Inflammatory macrophage treated with lipopolysaccharide for 4 hours (primary cell): Measurements from ENCODE around the gene TTC34.
"Not testable (repeated sequence)": the region's sequence is repeated elsewhere in the genome, so short reads cannot be mapped to it uniquely, and the experiment has no call there.

Source experiments
- DNase-seq: peaks from one replicate; pipeline ENCODE4 v3.0.0-alpha.2; 2020

Gene TTC34

DNA sequence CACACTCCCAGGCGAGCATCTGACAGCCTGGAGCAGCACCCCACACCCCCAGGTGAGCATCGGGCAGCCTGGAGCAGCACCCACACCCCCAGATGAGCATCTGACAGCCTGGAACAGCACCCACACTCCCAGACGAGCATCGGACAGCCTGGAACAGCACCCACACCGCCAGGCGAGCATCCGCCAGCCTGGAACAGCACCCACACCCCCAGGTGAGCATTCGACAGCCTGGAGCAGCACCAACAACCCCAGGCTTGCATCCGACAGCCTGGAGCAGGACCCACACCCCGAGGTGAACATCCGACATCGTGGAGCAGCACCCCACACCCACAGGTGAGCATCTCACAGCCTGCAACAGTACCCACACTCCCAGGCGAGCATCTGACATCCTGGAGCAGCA is 42.1 kb downstream of the TTC34 start:
- not testable (repeated sequence) for DNase-seq

DNA sequence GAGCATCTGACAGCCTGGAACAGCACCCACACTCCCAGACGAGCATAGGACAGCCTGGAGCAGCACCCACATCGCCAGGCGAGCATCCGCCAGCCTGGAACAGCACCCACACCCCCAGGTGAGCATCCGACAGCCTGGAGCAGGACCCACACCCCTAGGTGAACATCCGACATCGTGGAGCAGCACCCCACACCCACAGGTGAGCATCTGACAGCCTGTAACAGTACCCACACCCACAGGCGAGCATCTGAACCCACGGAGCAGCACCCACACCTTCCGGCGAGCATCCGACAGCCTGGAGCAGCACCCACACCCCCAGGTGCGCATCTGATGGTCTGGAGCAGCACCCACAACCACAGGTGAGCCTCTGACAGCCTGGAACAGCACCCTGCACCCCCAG is 44.0 kb downstream of the TTC34 start:
- DNase-seq, result not testable (repeated sequence)

DNA sequence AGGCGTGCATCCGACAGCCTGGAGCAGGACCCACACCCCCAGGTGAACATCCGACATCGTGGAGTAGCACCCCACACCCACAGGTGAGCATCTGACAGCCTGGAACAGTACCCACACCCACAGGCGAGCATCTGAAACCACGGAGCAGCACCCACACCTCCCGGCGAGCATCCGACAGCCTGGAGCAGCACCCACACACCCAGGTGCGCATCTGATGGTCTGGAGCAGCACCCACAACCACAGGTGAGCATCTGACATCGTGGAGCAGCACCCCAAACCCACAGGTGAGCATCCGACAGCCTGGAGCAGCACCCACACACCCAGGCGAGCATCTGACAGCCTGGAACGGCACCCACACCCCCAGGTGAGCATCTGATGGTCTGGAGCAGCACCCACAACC is 46.1 kb downstream of the TTC34 start:
- not testable (repeated sequence) for DNase-seq

DNA sequence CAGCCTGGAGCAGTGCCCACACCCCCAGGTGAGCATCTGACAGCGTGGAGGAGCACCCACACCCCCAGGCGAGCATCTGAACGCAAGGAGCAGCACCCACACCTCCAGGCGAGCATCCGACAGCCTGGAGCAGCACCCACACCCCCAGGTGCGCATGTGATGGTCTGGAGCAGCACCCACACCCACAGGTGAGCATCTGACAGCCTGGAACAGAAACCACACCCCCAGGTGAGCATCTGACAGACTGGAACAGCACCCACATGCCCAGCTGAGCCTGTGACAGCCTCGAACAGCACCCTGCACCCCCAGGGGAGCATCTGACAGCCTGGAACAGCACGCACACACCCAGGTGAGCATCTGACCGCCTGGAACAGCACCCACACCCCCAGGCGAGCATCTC is 46.9 kb downstream of the TTC34 start:
- not testable (repeated sequence) for DNase-seq

DNA sequence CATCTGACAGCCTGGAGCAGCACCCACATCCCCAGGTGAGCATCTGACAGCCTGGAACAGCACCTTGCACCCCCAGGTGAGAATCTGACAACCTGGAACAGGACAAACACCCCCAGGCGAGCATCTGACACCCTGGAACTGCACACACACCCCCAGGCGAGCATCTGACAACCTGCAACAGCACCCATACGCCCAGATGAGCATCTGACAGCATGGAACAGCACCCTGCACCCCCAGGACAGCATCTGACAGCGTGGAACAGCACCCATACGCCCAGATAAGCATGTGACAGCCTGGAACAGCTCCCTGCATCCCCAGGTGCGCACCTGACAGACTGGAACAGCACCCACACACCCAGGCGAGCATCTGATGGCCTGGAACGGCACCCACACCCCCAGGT is 49.0 kb downstream of the TTC34 start:
- not testable (repeated sequence) for DNase-seq

DNA sequence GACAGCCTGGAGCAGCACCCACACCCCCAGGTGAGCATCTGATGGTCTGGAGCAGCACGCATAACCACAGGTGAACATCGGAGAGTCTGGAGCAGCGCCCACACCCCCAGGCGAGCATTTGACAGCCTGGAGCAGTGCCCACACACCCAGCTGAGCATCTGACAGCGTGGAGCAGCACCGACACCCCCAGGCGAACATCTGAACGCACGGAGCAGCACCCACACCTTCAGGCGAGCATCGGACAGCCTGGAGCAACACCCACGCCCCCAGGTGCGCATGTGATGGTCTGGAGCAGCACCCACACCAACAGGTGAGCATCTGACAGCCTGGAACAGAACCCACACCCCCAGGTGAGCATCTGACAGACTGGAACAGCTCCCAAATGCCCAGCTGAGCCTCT is 49.6 kb downstream of the TTC34 start:
- DNase-seq, result not testable (repeated sequence)

DNA sequence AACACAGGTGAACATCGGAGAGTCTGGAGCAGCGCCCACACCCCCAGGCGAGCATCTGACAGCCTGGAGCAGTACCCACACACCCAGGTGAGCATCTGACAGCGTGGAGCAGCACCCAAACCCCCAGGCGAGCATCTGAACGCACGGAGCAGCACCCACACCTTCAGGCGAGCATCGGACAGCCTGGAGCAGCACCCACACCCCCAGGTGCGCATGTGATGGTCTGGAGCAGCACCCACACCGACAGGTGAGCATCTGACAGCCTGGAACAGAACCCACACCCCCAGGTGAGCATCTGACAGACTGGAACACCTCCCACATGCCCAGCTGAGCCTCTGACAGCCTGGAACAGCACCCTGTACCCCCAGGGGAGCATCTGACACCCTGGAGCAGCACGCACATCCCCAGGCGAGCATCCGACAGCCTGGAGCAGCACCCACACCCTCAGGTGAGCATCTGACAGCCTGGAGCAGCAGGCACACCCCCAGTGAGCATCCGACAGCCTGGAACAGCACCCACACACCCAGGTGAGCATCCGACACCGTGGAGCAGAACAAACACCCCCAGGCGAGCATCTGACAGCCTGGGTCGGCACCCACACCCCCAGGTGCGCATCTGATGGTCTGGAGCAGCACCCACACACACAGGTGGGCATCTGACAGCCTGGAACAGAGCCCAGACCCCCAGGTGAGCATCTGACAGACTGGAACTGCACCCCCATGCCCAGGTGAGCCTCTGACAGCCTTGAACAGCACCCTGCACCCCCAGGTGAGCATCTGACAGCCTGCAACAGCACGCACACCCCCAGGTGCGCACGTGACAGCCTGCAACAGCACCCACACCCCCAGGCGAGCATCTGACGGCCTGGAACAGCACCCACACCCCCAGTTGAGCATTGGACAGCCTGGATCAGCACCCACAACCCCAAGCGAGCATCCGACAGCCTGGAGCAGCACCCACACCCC is 50.4 kb downstream of the TTC34 start:
- DNase-seq, result not testable (repeated sequence)

DNA sequence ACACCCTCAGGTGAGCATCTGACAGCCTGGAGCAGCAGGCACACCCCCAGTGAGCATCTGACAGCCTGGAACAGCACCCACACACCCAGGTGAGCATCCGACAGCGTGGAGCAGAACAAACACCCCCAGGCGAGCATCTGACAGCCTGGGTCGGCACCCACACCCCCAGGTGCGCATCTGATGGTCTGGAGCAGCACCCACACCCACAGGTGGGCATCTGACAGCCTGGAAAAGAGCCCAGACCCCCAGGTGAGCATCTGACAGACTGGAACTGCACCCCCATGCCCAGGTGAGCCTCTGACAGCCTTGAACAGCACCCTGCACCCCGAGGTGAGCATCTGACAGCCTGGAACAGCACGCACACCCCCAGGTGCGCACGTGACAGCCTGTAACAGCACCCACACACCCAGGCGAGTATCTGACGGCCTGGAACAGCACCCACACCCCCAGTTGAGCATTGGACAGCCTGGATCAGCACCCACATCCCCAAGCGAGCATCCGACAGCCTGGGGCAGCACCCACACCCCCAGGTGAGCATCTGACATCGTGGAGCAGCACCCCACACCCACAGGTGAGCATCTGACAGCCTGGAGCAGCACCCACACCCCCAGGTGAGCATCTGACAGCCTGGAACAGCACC is 51.3 kb downstream of the TTC34 start:
- not testable (repeated sequence) for DNase-seq

DNA sequence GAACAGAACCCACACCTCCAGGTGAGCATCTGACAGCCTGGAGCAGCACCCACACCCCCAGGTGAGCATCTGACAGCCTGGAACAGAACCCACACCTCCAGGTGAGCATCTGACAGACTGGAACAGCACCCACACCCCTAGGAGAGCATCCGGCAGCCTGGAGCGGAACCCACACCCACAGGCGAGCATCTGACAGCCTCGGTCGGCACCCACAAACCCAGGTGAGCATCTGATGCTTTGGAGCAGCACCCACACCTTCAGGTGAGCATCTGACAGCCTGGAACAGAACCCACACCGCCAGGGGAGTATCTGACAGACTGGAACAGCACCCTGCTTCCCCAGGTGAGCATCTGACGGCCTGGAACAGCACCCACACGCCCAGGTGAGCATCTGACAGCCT is 52.9 kb downstream of the TTC34 start:
- not testable (repeated sequence) for DNase-seq

DNA sequence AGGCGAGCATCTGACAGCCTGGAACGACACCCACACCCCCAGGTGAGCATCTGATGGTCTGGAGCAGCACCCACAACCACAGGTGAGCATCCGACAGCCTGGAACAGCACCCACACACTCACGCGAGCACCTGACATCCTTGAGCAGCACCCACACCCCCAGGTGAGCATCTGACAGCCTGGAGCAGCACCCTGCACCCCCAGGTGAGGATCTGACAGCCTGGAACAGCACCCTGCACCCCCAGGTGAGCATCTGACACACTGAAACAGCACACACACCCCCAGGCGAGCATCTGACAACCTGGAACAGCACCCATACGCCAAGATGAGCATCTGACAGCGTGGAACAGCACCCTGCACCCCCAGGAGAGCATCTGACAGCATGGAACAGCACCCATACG is 106.7 kb downstream of the TTC34 start:
- DNase-seq, result not testable (repeated sequence)

DNA sequence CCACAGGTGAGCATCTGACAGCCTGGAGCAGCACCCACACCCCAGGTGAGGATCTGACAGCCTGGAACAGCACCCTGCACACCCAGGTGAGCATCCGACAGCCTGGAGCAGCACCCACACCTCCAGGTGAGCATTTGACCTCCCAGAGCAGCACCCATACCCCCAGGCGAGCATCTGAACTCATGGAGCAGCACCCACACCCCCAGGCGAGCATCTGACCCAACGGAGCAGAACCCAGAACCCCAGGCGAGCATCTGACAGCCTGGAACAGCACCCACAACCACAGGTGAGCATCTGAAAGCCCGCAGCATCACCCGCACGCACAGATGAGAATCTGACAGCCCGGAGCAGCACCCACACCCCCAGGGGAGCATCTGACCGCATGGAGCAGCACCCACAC is 111.3 kb downstream of the TTC34 start:
- DNase-seq, result not testable (repeated sequence)

DNA sequence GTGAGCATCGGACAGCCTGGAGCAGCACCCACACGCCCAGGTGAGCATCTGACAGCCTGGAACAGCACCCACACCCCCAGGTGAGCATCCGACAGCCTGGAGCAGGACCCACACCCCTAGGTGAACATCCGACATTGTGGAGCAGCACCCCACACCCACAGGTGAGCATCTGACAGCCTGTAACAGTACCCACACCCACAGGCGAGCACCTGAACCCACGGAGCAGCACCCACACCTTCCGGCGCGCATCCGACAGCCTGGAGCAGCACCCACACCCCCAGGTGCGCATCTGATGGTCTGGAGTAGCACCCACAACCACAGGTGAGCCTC is 113.2 kb downstream of the TTC34 start:
- not testable (repeated sequence) for DNase-seq

DNA sequence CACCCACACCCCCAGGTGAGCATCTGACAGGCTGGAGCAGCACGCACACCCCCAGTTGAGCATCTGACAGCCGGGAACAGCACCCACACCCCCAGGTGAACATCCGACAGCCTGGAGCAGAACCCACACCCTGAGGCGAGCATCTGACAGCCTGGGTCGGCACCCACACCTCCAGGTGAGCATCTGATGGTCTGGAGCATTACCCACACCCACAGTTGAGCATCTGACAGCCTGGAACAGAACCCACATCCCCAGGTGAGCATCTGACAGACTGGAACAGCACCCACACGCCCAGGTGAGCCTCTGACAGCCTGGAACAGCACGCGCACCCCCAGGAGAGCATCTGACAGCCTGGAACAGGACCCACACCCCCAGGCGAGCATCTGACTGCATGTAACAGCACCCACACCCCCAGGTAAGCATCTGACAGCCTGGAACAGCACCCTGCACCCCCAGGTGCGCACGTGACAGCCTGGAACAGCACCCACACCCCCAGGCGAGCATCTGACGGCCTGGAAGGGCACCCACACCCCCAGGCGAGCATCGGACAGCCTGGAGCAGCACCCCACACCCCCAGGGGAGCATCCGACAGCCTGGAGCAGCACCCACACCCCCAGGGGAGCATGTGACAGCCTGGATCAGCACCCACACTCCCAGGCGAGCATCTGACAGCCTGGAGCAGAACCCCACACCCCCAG is 113.7 kb downstream of the TTC34 start:
- not testable (repeated sequence) for DNase-seq

DNA sequence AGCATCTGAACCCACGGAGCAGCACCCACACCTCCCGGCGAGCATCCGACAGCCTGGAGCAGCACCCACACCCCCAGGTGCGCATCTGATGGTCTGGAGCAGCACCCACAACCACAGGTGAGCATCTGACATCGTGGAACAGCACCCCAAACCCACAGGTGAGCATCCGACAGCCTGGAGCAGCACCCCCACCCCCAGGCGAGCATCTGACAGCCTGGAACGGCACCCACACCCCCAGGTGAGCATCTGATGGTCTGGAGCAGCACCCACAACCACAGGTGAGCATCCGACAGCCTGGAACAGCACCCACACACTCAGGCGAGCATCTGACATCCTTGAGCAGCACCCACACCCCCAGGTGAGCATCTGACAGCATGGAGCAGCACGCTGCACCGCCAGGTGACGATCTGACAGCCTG is 114.3 kb downstream of the TTC34 start:
- not testable (repeated sequence) for DNase-seq

DNA sequence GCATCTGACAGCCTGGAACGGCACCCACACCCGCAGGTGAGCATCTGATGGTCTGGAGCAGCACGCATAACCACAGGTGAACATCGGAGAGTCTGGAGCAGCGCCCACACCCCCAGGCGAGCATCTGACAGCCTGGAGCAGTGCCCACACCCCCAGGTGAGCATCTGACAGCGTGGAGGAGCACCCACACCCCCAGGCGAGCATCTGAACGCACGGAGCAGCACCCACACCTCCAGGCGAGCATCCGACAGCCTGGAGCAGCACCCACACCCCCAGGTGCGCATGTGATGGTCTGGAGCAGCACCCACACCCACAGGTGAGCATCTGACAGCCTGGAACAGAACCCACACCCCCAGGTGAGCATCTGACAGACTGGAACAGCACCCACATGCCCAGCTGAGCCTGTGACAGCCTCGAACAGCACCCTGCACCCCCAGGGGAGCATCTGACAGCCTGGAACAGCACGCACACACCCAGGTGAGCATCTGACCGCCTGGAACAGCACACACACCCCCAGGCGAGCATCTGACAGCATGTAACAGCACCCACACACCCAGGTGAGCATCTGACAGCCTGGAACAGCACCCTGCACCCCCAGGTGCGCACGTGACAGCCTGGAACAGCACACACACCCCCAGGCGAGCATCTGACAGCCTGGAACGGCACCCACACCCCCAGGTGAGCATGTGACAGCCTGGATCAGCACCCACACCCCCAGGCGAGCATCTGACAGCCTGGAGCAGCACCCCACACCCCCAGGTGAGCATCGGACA is 115.2 kb downstream of the TTC34 start:
- DNase-seq, result not testable (repeated sequence)

DNA sequence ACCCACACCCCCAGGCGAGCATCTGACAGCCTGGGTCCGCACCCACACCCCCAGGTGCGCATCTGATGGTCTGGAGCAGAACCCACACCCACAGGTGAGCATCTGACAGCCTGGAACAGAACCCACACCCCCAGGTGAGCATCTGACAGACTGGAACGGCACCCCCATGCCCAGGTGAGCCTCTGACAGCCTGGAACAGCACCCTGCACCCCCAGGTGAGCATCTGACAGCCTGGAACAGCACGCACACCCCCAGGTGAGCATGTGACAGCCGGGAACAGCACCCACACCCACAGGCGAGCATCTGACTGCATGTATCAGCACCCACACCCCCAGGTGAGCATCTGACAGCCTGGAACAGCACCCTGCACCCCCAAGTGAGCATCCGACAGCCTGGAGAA is 115.8 kb downstream of the TTC34 start:
- not testable (repeated sequence) for DNase-seq

DNA sequence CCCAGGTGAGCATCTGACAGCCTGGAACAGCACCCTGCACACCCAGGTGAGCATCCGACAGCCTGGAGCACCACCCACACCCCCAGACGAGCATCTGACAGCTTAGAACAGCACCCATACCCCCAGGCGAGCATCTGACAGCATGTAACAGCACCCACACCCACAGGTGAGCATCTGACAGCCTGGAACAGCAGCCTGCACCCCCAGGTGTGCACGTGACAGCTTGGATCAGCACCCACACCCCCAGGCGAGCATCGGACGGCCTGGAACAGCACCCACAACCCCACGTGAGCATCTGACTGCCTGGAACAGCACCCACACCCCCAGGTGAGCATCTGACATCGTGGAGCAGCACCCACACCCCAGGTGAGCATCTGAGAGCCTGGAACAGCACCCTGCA is 116.6 kb downstream of the TTC34 start:
- not testable (repeated sequence) for DNase-seq

DNA sequence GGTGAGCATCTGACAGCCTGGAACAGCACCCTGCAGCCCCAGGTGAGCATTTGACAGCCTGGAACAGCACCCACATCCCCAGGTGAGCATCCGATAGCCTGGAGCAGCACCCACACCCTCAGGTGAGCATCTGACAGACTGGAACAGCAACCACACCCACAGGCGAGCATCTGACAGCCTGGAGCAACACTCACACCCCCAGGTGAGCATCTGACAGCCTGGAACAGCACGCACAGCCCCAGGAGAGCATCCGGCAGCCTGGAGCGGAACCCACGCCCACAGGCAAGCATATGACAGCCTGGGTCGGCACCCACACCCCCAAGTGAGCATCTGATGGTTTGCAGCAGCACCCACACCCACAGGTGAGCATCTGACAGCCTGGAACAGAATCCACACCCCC is 117.5 kb downstream of the TTC34 start:
- DNase-seq, result not testable (repeated sequence)

DNA sequence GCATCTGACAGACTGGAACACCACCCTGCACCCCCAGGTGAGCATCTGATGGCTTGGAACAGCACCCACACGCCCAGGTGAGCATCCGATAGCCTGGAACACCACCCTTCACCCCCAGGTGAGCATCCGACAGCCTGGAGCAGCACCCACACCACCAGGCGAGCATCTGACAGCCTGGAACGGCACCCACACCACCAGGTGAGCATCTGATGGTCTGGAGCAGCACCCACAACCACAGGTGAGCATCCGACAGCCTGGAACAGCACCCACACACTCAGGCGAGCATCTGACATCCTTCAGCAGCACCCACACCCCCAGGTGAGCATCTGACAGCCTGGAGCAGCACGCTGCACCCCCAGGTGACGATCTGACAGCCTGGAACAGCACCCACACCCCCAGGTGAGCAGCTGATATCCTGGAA is 118.2 kb downstream of the TTC34 start:
- DNase-seq, result not testable (repeated sequence)

DNA sequence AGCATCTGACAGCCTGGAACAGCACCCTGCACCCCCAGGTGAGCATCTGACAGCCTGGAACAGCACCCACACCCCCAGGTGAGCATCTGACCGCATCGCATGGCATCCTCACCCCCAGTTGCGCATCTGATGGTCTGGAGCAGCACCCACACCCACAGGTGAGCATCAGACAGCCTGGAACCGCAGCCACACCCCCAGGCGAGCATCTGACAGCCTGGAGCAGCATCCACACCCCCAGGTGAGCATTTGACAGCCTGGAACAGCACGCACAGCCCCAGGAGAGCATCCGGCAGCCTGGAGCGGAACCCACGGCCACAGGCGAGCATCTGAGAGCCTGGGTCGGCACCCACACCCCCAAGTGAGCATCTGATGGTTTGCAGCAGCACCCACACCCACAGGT is 118.6 kb downstream of the TTC34 start:
- not testable (repeated sequence) for DNase-seq

DNA sequence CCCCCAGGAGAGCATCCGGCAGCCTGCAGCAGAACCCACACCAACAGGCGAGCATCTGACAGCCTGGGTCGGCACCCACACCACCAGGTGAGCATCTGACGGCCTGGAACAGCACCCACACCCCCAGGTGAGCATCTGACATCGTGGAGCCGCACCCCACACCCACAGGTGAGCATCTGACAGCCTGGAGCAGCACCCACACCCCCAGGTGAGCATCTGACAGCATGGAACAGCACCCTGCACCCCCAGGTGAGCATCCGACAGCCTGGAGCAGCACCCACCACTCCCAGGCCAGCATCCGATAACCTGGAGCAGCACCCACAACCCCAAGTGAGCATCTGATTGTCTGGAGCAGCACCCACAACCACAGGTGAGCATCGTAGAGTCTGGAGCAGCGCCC is 124.8 kb downstream of the TTC34 start:
- DNase-seq, result not testable (repeated sequence)

DNA sequence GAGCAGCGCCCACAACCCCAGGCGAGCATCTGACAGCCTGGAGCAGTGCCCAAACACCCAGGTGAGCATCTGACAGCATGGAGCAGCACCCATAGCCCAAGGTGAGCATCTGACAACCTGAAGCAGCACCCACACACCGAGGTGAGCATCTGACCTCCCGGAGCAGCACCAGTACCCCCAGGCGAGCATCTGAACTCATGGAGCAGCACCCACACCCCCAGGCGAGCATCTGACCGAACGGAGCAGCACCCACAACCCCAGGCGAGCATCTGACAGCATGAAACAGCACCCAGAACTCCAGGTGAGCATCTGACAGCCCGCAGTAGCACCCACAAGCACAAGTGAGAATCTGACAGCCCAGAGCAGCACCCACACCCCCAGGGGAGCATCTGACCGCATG is 129.8 kb downstream of the TTC34 start:
- not testable (repeated sequence) for DNase-seq

DNA sequence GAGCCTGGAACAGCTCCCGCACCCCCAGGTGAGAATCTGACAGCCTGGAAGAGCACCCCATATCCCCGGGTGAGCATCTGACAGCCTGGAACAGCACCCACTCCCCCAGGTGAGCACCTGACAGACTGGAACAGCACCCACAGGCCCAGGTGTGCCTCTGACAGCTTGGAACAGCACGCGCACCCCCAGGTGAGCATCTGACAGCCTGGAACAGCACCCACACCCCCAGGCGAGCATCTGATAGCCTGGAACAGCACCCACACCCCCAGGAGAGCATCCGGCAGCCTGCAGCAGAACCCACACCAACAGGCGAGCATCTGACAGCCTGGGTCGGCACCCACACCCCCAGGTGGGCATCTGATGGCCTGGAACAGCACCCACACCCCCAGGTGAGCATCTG is 141.7 kb downstream of the TTC34 start:
- not testable (repeated sequence) for DNase-seq
